Forelimb muscle (tissue), 1 donor: ENCODE measurements around the gene HBZ. TPM values are rescaled to one million over a fixed set of nuclear protein-coding genes. Genes with fewer than 3 reads are reported as not detected.
"Not testable (repeated sequence)": the region's sequence is repeated elsewhere in the genome, so short reads cannot be mapped to it uniquely, and the experiment has no call there.

Experiments used
- DNase-seq: peaks from one replicate; pipeline ENCODE4 v3.0.0-alpha.2; 2013; ENCODE audit warnings: low read depth
- polyA plus RNA-seq: library from polyadenylated mRNA; unstranded; fragments of 120-200 nt; gene quantifications from one replicate; pipeline ENCODE4 v1.2.1, GENCODE V29; 2013; ENCODE audit not compliant: insufficient read length

HBZ gene
- polyA plus RNA-seq, 1 donor = 4.9 TPM

GRCh38 chr16:133716-134115, 18.7 kb upstream of the HBZ start:
- no peak for DNase-seq

- DNase-seq = no peak
These were observed 14.4 kb upstream of the HBZ start for GRCh38 chr16:138049-138417.

DNA sequence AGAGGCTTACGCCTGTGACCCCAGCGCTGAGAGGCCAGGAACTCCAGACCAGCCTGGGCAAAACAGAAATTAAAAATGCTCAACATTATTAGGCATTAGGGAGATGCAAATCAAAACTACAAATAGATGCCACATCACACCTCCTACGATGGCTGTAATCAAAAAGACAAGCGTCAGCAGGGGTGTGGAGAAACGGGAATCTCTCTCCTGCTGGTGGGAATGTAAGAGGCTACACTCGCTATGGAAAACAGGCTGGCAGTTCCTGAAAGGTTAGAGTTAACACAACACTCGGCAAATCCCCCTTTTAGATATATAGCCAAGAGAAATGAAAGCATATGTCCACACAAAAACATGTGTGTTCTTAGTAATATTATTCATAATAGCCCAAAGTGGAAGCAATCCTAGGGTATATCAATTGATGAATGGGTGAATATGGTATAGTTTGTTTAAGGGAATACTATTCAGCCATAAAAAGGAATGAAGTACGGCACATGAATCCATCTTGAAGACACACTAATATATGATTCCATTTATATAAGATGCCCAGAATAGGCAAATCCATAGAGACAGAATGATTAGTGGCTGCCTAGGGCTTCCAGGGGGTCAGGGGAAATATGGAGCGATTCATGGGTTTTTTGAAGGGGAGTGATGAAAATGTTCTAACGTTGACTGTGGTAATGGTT, 12.1 kb upstream of the HBZ start:
- no peak for DNase-seq

DNA sequence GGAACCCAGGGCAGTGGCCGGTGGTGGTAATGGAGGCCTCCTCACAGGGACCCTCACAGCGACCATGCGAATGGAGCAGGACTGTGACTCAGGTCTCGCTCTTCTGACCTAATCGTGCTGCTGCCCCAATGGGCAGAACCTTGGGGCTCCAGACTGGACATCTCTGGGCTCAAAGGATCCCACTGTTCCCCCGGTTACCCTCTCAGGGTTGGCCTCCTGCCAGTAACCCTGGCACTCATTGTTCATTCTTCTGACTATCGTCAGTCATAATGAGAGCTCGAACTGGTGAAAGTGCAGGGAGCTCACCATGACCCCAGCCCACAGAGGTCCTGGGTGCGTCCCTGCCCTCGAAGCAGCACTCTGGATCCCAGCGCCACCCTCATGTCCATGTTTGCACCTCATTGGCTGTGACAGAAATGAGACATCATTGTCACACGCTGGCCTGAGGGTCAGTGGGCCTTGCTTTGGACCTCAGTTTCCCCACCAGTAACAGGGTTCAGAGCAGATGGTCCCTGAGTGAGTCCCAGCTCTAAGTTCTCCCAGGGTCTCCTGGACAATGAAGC, 10.0 kb upstream of the HBZ start:
- DNase-seq = no peak

GRCh38 chr16:143047-143446, 9.4 kb upstream of the HBZ start:
- no peak for DNase-seq

DNA sequence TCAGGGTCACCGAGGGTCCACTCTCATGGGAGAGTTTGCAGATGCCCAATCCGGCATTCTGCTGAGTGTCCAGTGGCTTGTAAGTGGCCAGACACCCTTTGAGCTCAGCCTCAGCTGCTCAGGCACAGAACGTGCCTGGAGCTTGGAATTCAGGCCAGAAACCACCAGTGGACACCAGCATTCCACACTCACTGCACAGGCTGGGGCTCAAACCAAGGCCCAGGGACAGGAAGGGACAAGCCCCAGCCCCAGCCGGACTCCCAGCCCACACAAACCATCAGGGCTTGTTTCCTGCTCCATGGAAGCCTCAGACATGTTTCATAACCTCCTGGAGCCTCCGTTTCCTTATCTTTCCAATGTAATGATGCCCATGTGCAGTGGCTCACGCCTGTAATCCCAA, 9.0 kb upstream of the HBZ start:
- no peak for DNase-seq

DNA sequence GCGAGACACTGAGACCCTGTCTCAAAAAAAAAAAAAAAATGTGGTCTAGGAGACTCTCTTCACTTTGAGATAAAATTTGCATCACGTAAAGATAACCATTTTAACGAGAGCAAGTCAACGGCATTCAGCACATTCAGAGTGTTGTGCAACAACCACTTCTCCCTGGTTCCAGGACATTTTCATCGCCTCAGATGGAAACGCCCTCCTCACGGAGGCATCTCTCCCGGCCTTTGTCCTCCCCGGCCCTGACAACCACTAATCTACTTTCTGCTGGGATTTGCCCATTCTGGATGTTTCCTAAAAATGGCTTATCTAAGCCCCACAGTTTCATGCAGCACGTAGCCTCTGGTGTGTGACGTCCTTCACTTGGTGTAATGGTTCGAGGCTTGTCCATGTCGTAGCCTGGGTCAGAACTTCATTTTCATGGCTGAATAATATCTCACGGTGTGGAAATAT, 7.6 kb upstream of the HBZ start:
- DNase-seq = no peak

GRCh38 chr16:146646-147045, 5.8 kb upstream of the HBZ start:
- no peak for DNase-seq

DNA sequence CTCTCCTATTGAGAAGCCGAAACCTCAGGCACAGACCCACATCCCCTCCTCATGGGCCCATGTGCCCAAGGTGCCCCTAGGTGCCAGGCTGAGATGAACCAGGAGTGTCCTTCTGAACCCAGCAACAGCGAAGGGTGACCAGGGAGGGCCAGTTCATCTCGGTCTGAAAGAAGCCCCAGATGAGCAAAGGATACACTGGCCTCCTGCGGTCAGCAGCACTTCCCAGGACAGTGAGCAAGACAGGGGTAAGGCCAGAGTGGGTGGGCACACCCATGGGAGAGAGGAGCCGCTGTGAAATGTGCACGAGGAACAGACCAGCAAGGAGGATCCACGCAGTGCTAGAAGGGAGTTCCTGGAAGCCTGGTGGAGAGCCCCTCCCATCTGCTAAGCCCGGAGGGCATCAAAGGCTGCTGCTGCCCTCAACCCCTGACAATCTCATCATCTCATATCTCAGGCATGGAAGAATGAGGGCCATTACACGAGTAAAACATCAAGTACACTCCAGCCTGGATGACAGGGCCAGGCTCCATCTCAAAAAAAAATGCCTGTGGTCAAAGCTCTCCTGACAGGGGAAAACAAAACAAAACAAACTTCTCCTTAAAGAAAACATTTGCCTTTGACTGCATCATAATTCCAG, 3.3 kb upstream of the HBZ start:
- no peak for DNase-seq

DNA sequence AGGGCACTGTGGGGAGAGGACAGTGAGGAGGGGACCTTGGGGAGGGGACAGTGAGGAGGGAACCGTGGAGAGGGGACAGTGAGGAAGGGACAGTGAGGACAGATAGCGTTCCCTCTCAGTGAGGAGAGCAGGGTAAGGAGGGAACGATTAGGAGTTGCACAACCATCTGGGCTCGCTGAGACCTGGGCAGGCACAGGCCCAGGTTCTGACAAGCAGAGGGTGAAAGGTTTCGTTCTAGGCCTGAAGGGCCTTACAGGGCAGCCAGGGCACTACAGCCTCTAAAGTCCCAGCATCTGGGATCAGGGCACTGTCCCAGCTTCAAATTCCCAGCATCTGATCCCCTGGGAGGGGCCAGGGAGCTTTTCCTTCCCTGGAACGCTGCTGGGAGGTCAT, 681 bp downstream of the HBZ start:
- DNase-seq = not testable (repeated sequence)

- not testable (repeated sequence) for DNase-seq
These were observed 1.2 kb downstream of the HBZ start for GRCh38 chr16:153550-154216.

GRCh38 chr16:154217-155030, 2.0 kb downstream of the HBZ start:
- no peak for DNase-seq

DNA sequence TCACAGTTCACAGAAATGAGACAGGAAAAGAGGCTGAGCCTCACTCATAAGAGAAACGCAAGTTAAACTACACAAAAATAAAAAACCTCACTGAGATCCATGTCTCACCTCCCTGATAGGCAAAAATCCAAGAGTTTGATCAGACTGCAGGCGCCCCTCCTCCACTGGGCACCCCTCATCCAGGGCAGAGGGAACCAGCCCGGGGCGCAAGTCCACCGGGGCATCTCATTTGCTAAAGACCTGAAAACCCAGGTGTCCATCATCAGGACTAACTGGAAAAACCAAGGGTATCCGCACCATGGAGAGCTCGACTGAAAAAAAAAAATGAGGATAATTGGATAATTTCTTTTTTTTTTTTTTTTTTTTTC, 2.6 kb downstream of the HBZ start:
- no peak for DNase-seq

DNA sequence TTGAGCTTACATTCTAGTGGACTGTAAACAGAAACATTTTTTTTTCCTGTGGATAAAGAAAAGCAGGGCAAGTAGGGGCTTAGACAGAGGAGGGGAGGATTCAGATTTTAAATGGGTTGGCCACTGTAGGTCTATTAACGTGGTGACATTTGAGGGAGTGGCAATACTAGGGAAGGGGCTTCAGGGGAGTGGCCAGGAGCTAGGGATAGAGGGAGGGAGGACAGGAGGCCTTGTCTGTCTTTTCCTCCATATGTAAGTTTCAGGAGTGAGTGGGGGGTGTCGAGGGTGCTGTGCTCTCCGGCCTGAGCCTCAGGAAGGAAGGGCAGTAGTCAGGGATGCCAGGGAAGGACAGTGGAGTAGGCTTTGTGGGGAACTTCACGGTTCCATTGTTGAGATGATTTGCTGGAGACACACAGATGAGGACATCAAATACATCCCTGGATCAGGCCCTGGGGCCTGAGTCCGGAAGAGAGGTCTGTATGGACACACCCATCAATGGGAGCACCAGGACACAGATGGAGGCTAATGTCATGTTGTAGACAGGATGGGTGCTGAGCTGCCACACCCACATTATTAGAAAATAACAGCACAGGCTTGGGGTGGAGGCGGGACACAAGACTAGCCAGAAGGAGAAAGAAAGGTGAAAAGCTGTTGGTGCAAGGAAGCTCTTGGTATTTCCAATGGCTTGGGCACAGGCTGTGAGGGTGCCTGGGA, 6.8 kb downstream of the HBZ start:
- DNase-seq = no peak

DNA sequence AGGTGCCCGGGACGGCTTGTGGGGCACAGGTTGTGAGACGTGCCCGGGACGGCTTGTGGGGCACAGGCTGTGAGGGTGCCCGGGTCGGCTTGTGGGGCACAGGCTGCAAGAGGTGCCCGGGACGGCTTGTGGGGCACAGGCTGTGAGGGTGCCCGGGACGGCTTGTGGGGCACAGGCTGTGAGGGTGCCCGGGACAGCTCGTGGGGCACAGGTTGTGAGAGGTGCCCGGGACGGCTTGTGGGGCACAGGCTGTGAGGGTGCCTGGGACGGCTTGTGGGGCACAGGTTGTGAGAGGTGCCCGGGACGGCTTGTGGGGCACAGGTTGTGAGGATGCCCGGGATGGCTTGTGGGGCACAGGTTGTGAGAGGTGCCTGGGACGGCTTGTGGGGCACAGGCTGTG, 7.8 kb downstream of the HBZ start:
- DNase-seq = not testable (repeated sequence)

DNA sequence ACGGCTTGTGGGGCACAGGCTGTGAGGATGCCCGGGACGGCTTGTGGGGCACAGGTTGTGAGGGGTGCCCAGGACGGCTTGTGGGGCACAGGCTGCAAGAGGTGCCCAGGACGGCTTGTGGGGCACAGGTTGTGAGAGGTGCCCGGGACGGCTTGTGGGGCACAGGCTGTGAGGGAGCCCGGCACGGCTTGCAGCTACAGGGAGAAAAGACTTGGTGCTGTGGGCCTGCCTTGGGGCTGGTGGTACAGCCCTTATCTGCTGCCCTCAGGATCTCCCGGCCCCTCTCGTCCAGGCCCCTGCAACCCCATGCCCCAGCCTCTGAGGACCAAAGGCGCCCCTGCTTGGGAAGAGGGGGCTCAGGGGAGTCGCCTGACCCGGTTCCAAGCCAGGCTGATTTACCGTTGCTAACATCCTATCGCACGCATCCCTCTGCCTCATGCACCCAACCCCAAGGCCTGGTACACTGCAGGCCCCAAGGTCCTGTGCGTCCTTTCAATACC, 8.3 kb downstream of the HBZ start:
- no peak for DNase-seq

- no peak for DNase-seq
These were observed 10.0 kb downstream of the HBZ start for GRCh38 chr16:162271-162991.

DNA sequence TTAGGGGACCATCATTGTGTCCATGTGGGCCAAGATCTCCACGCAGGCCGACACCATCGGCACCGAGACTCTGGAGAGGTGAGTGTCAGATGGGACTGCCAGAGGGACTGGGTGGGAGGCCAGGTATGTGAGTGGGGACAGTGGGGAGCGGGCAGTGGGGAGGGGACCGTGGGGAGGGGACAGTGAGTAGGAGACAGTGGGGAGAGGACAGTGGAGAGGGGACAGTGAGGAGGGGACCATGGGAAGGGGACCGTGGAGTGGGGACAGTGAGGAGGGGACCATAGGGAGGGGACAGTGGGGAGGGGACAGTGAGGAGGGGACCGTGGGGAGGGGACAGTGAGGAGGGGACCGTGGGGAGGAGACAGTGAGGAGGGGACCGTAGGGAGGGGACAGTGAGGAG, 10.7 kb downstream of the HBZ start:
- not testable (repeated sequence) for DNase-seq

- DNase-seq = not testable (repeated sequence)
These were observed 11.3 kb downstream of the HBZ start for GRCh38 chr16:163696-164095.

GRCh38 chr16:164134-164823, 11.8 kb downstream of the HBZ start:
- not testable (repeated sequence) for DNase-seq
